ENCODE measurements around the gene NUBP2.
"Not testable (repeated sequence)": the region's sequence is repeated elsewhere in the genome, so short reads cannot be mapped to it uniquely, and the experiment has no call there.

NUBP2 gene

DNA sequence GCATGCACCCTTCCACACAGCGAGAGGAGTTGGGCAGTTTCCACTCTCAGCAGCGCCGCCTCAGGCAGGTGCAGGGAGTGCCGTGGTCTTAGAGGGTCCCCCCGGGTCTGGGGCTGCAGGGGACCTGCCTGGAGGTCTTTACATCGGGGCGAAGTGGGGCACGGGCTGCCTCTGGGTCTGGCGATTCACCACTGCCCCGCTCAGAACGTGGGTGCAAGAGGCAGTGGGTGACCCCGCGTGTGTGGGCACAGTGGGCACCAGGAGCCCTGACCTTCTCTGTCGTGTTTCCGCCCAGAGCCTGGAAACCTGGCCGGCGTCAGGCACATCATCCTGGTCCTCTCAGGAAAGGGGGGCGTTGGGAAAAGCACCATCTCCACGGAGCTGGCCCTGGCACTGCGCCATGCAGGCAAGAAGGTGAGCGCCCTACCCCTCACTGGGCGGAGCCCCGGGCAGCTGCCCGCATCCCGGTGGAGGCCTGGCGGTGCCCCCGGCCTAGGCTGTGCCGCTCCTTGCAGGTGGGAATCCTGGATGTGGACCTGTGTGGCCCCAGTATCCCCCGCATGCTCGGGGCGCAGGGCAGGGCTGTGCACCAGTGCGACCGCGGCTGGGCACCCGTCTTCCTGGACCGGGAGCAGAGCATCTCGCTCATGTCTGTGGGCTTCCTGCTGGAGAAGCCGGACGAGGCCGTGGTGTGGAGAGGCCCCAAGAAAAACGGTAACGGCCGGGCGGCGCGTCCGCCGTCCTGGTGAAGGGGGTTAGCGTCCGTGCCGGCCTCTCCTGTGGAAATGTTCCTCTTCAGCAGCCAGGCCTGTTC, 3.7 kb downstream of the NUBP2 start:
- DNase-seq (ENCODE audit: low read depth) = no peak

DNA sequence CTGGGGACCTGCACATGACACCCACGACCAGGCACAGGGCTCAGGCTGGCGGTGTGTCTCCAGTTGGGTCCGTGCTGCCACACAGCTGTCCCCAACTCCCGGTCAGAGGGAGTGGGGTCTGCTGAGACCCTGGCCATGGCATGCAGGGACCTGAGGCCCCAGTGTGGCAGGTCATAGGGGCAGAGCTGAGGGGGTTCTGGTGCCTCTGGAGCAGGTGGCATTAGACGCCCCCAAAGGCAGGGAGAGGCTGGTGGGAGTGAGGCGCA, 4.2 kb downstream of the NUBP2 start:
- DNase-seq (ENCODE audit: low read depth) = no peak

- DNase-seq (ENCODE audit: low read depth) = no peak
These were observed 4.7 kb downstream of the NUBP2 start for GRCh38 chr16:1787322-1788094.

DNA sequence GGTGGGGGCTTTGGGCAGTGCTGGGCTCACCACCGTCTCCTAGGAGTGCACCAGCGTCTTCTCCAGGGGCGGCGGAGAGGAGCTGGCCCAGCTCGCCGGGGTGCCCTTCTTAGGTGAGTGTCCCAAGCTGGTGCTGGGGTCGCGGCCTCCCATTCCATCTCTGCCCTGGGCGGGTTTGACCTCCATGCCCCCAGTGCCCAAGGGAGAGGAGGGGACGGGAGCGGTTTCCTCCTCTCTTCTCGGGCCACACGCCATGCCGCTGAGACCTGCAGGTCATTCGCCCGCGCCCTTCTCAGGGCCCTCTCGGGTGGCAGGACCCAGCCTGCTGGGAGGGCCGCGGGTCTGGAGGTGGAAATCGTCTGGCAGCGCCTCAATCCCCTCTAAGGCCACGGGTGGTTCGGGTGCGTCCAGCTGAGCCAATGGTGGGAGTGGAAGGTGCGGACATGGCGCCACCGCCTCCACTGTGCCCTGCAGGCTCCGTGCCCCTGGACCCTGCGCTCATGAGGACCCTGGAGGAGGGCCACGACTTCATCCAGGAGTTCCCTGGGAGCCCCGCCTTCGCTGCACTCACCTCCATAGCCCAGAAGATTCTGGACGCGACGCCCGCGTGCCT, 5.4 kb downstream of the NUBP2 start:
- DNase-seq (ENCODE audit: low read depth) = no peak

- DNase-seq (ENCODE audit: low read depth) = no peak
These were observed 5.9 kb downstream of the NUBP2 start for GRCh38 chr16:1788708-1789100.

DNA sequence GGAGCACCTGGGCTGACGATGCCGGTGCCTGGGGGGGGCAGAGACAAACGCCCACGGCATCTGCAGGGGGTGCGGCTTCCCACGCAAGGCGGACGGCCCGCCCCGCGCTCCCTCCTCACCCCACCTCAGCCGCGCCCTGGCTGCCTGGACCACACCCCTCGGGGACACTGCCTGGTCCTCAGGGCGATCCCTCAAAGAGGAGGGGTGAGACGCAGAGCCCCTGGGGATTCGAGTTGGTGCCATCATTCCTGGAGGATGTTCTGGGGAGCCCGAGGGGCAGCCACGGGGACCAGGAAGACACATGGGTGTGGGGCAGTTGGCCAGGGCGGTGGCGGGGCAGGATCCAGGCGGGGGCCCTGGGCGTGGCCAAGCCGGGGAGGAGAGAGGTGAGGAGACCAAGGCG, 6.9 kb downstream of the NUBP2 start:
- DNase-seq (ENCODE audit: low read depth) = no peak

- no peak for DNase-seq (ENCODE audit: low read depth)
These were observed 7.5 kb downstream of the NUBP2 start for GRCh38 chr16:1790261-1790610.

DNA sequence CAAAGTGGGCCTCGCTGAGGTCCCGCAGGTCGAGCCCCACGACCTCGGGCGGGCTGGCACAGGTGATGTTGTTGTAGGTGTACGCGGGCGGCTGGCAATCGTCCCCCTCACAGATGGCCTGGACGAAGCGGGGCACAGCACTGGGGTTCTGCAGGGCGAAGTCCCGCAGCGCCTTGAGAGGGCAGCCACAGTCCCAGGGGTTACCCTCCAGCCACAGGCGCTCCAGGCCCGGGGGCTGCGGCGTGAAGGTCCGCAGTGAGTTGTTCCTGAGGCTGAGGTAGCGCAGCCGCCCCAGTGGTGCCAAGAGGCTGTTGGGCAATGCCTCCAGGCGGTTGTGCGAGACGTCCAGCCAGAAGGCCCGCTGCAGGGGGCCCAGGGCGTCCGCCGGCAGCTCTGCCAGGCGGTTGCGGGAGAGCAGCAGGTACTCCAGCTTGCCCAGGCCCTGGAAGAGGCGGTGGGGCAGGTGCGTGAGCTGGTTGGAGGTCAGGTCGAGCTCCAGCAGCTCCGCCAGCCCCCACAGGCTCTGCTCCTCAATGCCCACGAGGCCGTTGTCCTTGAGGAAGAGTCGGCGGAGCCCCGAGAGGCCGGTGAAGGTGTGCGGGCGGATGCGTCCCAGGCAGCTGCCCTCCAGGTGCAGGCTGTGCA, 8.0 kb downstream of the NUBP2 start:
- no peak for DNase-seq (ENCODE audit: low read depth)

DNA sequence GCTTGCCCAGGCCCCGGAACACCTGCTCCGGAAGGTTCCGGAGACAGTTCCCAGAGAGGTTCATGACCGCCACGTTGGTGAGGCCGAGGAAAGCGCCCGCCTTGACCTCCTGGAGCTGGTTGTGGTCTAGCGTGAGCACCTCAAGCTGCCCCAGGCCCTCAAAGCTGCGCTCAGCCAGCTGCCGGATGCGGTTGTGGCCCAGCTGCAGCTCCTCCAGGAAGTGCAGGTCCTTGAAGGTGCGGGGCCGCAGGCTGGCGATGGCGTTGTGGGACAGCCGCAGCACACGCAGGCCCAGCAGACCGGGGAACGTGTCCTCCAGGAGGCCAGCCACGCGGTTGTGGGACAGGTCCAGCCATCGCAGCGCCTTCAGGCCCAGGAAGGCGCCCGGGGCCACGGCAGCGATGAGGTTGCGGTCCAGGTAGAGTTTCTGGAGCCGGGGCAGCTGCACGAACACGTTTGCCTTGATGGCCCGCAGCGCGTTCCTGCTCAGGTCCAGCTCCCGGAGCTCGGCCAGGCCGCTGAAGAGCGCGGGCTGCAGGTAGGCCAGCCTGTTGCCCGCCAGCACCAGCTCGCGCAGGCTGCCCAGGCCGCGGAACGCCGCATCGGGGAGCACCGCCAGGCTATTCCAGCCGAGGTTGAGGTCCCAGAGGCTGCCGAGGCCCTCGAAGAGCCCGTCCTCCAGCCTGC, 8.6 kb downstream of the NUBP2 start:
- no peak for DNase-seq (ENCODE audit: low read depth)

- DNase-seq (ENCODE audit: low read depth) = no peak
These were observed 9.4 kb downstream of the NUBP2 start for GRCh38 chr16:1791943-1792812.

- no peak for DNase-seq (ENCODE audit: low read depth)
These were observed 10.2 kb downstream of the NUBP2 start for GRCh38 chr16:1792836-1793577.

- no peak for DNase-seq (ENCODE audit: low read depth)
These were observed 10.9 kb downstream of the NUBP2 start, which contains the start of gene IGFALS for GRCh38 chr16:1793578-1794220. TSS of gene IGFALS (minus strand) at chr16:1793705. CDS start at chr16:1793652, 53 bp downstream.

DNA sequence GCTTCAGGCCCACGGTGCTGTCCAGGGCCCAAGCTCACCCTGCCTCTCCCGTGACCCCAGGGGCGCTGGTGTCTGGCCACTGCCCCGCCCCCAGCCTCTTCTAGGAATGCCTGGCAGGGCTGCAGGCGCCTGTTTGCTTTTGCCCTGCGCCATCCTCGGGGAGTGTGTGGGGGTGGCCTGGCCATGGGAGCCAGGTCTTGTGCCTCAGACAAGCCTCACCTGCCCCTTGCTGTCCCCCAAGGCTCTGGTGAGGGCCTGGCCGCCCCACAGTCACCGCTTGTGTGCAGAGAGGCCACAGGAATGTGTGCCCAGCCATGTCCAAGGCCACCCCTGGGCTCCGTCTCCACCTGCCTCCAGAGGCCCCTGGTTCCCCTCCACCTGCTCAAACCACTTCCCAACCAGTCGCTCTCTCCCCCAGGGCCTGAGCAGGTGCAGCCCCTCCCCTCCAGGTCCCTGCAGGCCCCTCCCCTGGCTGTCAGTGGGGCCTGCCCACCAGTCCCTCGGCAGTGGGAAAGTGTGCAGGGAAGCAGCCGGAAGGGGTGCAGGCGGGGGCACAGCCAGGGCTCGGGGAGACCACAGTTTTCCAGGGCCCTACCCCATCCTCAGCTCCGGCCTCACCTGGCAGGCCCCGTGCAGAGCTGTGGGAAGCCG, 11.6 kb downstream of the NUBP2 start:
- DNase-seq (ENCODE audit: low read depth) = no peak

DNA sequence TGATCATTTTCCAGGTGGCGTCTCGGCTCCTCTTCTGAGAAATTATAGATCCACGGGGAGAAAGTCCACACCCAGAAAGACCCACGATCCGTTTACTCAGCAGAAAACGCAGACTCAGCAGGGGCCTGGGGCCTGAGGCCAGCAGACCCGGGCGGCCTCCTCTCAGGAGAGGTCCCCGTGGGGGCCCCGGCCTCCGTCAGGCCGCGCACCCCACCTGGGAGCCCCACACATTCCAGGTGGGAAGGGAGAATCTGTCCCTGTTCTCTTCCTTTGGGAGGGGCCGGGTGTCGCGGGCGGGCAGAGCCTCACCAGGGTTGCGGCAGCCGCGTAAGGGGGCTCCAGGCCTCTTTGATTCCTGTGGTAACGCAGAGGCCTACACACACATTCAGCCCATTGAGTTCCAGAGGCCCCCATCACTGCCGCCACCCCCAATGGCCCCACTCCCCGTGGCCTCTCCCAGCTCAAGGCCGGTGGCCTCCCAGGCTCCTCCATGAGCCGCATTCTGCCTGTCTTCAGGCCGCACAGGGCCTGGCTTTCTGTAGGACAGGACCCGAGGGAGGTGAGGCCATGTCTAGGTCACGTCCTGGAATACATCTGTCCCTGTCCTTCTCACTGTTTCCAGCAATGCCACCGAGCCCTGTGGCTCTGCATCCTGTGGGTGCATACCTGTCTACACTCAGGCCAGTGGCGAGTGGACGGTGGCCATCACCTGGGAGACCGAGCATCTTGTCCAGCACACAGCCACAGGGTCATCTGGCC, 12.3 kb downstream of the NUBP2 start:
- DNase-seq (ENCODE audit: low read depth) = no peak

DNA sequence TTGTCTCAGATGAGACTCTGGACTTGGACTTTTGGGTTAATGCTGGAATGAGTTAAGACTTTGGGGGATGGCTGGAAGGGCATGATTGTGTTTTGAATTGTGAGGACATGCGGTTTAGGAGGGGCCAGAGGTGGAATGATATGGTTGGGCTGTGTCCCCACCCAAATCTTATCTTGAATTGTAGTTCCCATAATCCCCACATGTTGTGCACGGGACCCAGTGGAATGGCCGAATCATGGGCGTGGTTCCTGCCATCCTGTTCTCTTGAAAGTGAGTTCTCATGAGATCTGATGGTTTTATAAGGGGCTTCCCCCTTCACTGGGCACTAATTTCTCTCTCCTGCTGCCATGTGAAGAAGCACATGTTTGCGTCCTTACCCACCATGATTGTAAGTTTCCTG, 16.5 kb downstream of the NUBP2 start:
- not testable (repeated sequence) for DNase-seq (ENCODE audit: low read depth)

- DNase-seq (ENCODE audit: low read depth) = no peak
These were observed 17.9 kb downstream of the NUBP2 start for GRCh38 chr16:1800701-1801100.

DNA sequence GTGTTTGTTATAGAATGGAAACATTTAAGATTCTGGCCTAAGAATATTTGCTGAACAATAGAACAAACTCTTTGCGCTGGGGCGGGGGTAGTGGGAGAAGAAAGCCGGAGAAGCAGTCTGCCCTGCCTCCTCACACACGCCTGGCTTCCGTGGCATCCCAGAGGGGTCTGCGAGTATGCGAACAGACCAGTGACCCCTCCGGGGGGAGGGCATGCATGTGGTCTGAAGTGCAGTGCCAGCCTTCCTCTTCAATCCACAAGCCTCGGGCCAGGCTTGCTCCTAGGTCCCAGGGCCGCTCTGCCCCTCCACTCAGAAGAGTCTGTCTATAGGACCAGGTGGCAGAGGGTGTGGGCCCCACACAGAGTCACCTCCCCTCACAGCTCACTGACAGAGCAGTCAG, 24.9 kb downstream of the NUBP2 start:
- no peak for DNase-seq (ENCODE audit: low read depth)

- DNase-seq (ENCODE audit: low read depth) = no peak
These were observed 25.9 kb downstream of the NUBP2 start for GRCh38 chr16:1808691-1809090.
